GM23338 (cell line): ENCODE data around the gene TLX1. TPM values are rescaled to one million over a fixed set of nuclear protein-coding genes. Genes with fewer than 3 reads are reported as not detected.

Source experiments
- ATAC-seq: fragments of 200-7000 bp; cut with Tn5 transposase; 3 replicates; pipeline ENCODE4 v1.9.1; 2020
- DNase-seq: peaks from one replicate; pipeline ENCODE4 v3.0.0-alpha.2; 2015; ENCODE audit warnings: low spot score
- H2AFZ ChIP-seq: fragments of 200-600 bp; sonication (generic); 2 replicates; pipeline ENCODE4 v1.8.0; 2016; ENCODE audit warnings: antibody characterized with exemption, mild to moderate bottlenecking, moderate library complexity
- H3F3A ChIP-seq: fragments of 200-600 bp; sonication (generic); replicated peaks from 2 replicates; pipeline ENCODE4 v1.8.0; 2017; ENCODE audit warnings: antibody characterized with exemption, mixed run types, low read depth
- H3K27ac ChIP-seq: fragments of 200-600 bp; sonication (generic); 2 replicates; pipeline ENCODE4 v1.6.1; 2016; ENCODE audit warnings: low read depth
- H3K27me3 ChIP-seq: fragments of 200-600 bp; sonication (generic); 2 replicates; pipeline ENCODE4 v1.8.0; 2016; ENCODE audit warnings: mild to moderate bottlenecking, mixed run types, moderate library complexity; ENCODE audit not compliant: insufficient read depth
- H3K36me3 ChIP-seq: fragments of 200-600 bp; sonication (generic); 2 replicates; pipeline ENCODE4 v1.8.0; 2016; ENCODE audit warnings: mild to moderate bottlenecking; ENCODE audit not compliant: insufficient read depth
- H3K4me1 ChIP-seq: fragments of 200-600 bp; sonication (generic); 2 replicates; pipeline ENCODE4 v1.8.0; 2016; ENCODE audit warnings: mild to moderate bottlenecking, moderate library complexity; ENCODE audit not compliant: insufficient read depth
- H3K4me2 ChIP-seq: fragments of 200-600 bp; sonication (generic); 2 replicates; pipeline ENCODE4 v1.7.1; 2017; ENCODE audit warnings: mixed run types
- H3K4me3 ChIP-seq: fragments of 200-600 bp; sonication (generic); 2 replicates; pipeline ENCODE4 v1.6.1; 2016; ENCODE audit warnings: mixed run types
- H3K79me2 ChIP-seq: fragments of 200-600 bp; sonication (generic); replicated peaks from 2 replicates; pipeline ENCODE4 v1.8.0; 2017; ENCODE audit warnings: mild to moderate bottlenecking; ENCODE audit not compliant: insufficient read depth
- H3K9me2 ChIP-seq: fragments of 200-600 bp; sonication (generic); 2 replicates; pipeline ENCODE4 v1.8.0; 2017; ENCODE audit not compliant: insufficient read depth
- H4K20me1 ChIP-seq: fragments of 200-600 bp; sonication (generic); replicated peaks from 2 replicates; pipeline ENCODE4 v1.8.0; 2017; ENCODE audit warnings: mild to moderate bottlenecking; ENCODE audit not compliant: insufficient read depth
- H3K27ac Mint-ChIP-seq: 2 replicates; pipeline ENCODE4 v1.8.0; 2020; ENCODE audit warnings: inconsistent platforms, mild to moderate bottlenecking, moderate library complexity, mixed read lengths
- H3K27me3 Mint-ChIP-seq: 3 replicates; pipeline ENCODE4 v1.8.0; 2022; ENCODE audit warnings: low read depth, mild to moderate bottlenecking, moderate library complexity, mixed read lengths, inconsistent platforms; ENCODE audit not compliant: insufficient read depth, poor library complexity
- H3K36me3 Mint-ChIP-seq: 3 replicates; pipeline ENCODE4 v1.8.0; 2021; ENCODE audit warnings: low read depth, mild to moderate bottlenecking, inconsistent platforms, moderate library complexity, mixed read lengths
- H3K4me1 Mint-ChIP-seq: 3 replicates; pipeline ENCODE4 v1.8.0; 2020; ENCODE audit warnings: mild to moderate bottlenecking, inconsistent platforms, mixed read lengths
- H3K4me3 Mint-ChIP-seq: 3 replicates; pipeline ENCODE4 v1.8.0; 2021; ENCODE audit warnings: moderate library complexity, mild to moderate bottlenecking, inconsistent platforms, mixed read lengths
- H3K9me3 Mint-ChIP-seq: 3 replicates; pipeline ENCODE4 v1.8.0; 2020; ENCODE audit warnings: moderate library complexity, mild to moderate bottlenecking, inconsistent platforms, mixed read lengths
- CREB1 ChIP-seq: fragments of 250-450 bp; sonication (Bioruptor Pico); IDR thresholded peaks from 2 replicates; pipeline ENCODE4 v1.5.0; 2020; ENCODE audit warnings: low read depth, mild to moderate bottlenecking, moderate library complexity
- CTCF ChIP-seq, 2 experiments: fragments of 200-600 bp in 1 of 2; sonication (generic) in 1 of 2; conservative IDR thresholded peaks; 2 replicates each; pipeline versions ENCODE4 v1.5.1 to v1.6.1; 2016 to 2017; ENCODE audit warnings: antibody characterized with exemption in 2 of 2, low read depth in 2 of 2, mild to moderate bottlenecking in 2 of 2, moderate library complexity in 1 of 2
- ETS1 ChIP-seq: IDR thresholded peaks from 2 replicates; pipeline ENCODE4 v1.6.1; 2016; ENCODE audit warnings: antibody characterized with exemption
- EZH2 ChIP-seq: fragments of 200-600 bp; sonication (generic); IDR thresholded peaks from one replicate; pipeline ENCODE4 v1.8.0; 2017; ENCODE audit warnings: antibody characterized with exemption, mild to moderate bottlenecking, low read depth; ENCODE audit not compliant: unreplicated experiment
- EZH2phosphoT487 ChIP-seq: fragments of 200-600 bp; sonication (generic); IDR thresholded peaks from one replicate; pipeline ENCODE4 v1.8.1; 2018; ENCODE audit warnings: antibody characterized with exemption; ENCODE audit not compliant: unreplicated experiment
- NANOG ChIP-seq: IDR thresholded peaks from 2 replicates; pipeline ENCODE4 v1.6.1; 2016; ENCODE audit warnings: antibody characterized with exemption, borderline replicate concordance
- POLR2AphosphoS5 ChIP-seq: IDR thresholded peaks from 2 replicates; pipeline ENCODE4 v1.6.1; 2016; ENCODE audit warnings: antibody characterized with exemption, low read depth
- STAT1 ChIP-seq: IDR thresholded peaks from one replicate; pipeline ENCODE4 v1.6.1; 2016; ENCODE audit warnings: antibody characterized with exemption; ENCODE audit not compliant: unreplicated experiment
- ZNF114 ChIP-seq: fragments of 250-450 bp; sonication (Bioruptor Pico); IDR thresholded peaks from 2 replicates; pipeline ENCODE4 v1.5.0; 2020; ENCODE audit warnings: mild to moderate bottlenecking, moderate library complexity
- ZNF331 ChIP-seq: fragments of 250-450 bp; sonication (Bioruptor Pico); IDR thresholded peaks from 2 replicates; pipeline ENCODE4 v1.5.0; 2020; ENCODE audit warnings: low read depth, mild to moderate bottlenecking, moderate library complexity
- ZNF462 ChIP-seq: fragments of 250-450 bp; sonication (Bioruptor Pico); IDR thresholded peaks from 2 replicates; pipeline ENCODE4 v1.5.0; 2020; ENCODE audit warnings: mild to moderate bottlenecking, moderate library complexity
- polyA plus RNA-seq: library from polyadenylated mRNA; unstranded; fragments of >200 nt; fragmentation: Nextera tagmentation; extraction: Ambion mirVana; gene quantifications from 2 replicates; pipeline ENCODE4 v1.2.1, GENCODE V29; 2016
- total RNA-seq: library from RNA; depleted of rRNA; stranded (reverse); fragments of >200 nt; shearing (Covaris generic); gene quantifications from 2 replicates; pipeline ENCODE4 v1.2.3, GENCODE V29; 2014

The TLX1 gene
- total and polyA plus RNA-seq, 2 experiments from 2014 or later = not detected

GRCh38 chr10:101157756-101158458, 26.8 kb downstream of the TLX1 start (continued):
- TF ChIP-seq ETS1 (no peak), POLR2AphosphoS5 (no peak), ZNF114 (CRISPR knock-in tag) (no peak), ZNF331 (CRISPR knock-in tag) (no peak), STAT1 (no peak), CTCF (conservative IDR thresholded peaks at IDR 0.05; ENCODE audit: low read depth in 2 of 2) (no peak), CREB1 (no peak), NANOG (no peak), EZH2 (no peak)

- ATAC-seq (no peak), DNase-seq (no peak)
- Histone ChIP-seq H3K4me2 (no peak overlapping the region), H4K20me1 (no peaks in the 10 kb centered on the region), H3K36me3 (no peaks in the 10 kb centered on the region), H3K27me3 (peaks cover 21% of the 10 kb centered on the region), H3K4me3 (no peak overlapping the region), H2AFZ (no peak overlapping the region), H3F3A (0 out of 2 replicates have a peak, but pooled peaks cover 2% of the 10 kb centered on the region), H3K4me1 (peaks cover 6% of the 10 kb centered on the region; the same call in 1 of the 2 replicates), H3K79me2 (no peaks in the 10 kb centered on the region), H3K9me2 (no peaks in the 10 kb centered on the region), H3K27ac (no peak overlapping the region)
- Mint-ChIP-seq H3K9me3 (peaks cover 6% of the 10 kb centered on the region; the same call in 2 of the 3 replicates), H3K4me1 (peaks cover 15% of the 10 kb centered on the region), H3K27ac (no peak overlapping the region), H3K4me3 (no peak overlapping the region), H3K36me3 (no peaks in the 10 kb centered on the region), H3K27me3 (peaks cover 31% of the 10 kb centered on the region)
- no peak for TF ChIP-seq EZH2phosphoT487
- no peak for TF ChIP-seq ZNF114 (CRISPR knock-in tag)
- no peak for TF ChIP-seq CTCF (conservative IDR thresholded peaks at IDR 0.05; ENCODE audit: low read depth in 2 of 2)
- no peak for TF ChIP-seq ETS1
- TF ChIP-seq POLR2AphosphoS5 = no peak
- no peak for TF ChIP-seq ZNF462 (CRISPR knock-in tag)
Measured at GRCh38 chr10:101158459-101159058, 27.5 kb downstream of the TLX1 start.
